Measurements from ENCODE around the gene SLC35G1. TPM values are rescaled to one million over a fixed set of nuclear protein-coding genes. Genes with fewer than 3 reads are reported as not detected.

Gene SLC35G1
- polyA plus RNA-seq, 3 donors = 0.52 to 0.94 (median 0.67) TPM

GRCh38 chr10:93941606-93942005, 47.8 kb downstream of the SLC35G1 start:
- intact Hi-C loops (cut with micrococcal nuclease) = no loop called here
- Histone ChIP-seq H4K20me1 (ENCODE audit: insufficient read depth, low read length) (no peaks in the 10 kb centered on the region), H3K79me2 (ENCODE audit: insufficient read depth, low read length) (no peaks in the 10 kb centered on the region), H3K4me3 (replicated peaks in 1 of 3; ENCODE audit: low read depth in 2 of 3, low read length in 3 of 3) (no peak overlapping the region), H3K9me3 (replicated peaks in 1 of 2; ENCODE audit: control insufficient read depth in 1 of 2, insufficient read depth in 1 of 2, low read length in 2 of 2) (no peaks in the 10 kb centered on the region), H3K36me3 (replicated peaks in 1 of 2; ENCODE audit: control insufficient read depth in 1 of 2, insufficient read depth in 2 of 2, low read length in 2 of 2) (no peaks in the 10 kb centered on the region), H3K4me1 (ENCODE audit: control insufficient read depth in 1 of 2, insufficient read depth in 2 of 2, low read length in 2 of 2) (no peaks in the 10 kb centered on the region), H2AFZ (ENCODE audit: insufficient read depth, low read depth, low read length, poor library complexity, severe bottlenecking) (no peak overlapping the region), H3K27me3 (ENCODE audit: control insufficient read depth in 2 of 2, insufficient read depth in 2 of 2, low read length in 2 of 2) (no peaks in the 10 kb centered on the region), H3K9ac (ENCODE audit: insufficient read depth, low read length, poor library complexity, severe bottlenecking) (no peak overlapping the region), H3K27ac (ENCODE audit: low read depth in 1 of 2, low read length in 2 of 2) (no peak overlapping the region), H3K4me2 (replicated peaks; ENCODE audit: extremely low read depth, low read length, poor library complexity, severe bottlenecking) (no peak overlapping the region)
- H3K36me3 Mint-ChIP-seq = no peaks in the 10 kb centered on the region
- H3K9me3 Mint-ChIP-seq = peaks cover 0 to 4% (median 0%) of the 10 kb centered on the region in 7 donors
- no peak overlapping the region for H3K27ac Mint-ChIP-seq
- DNase-seq = no peak
- H3K4me1 Mint-ChIP-seq = no peaks in the 10 kb centered on the region
- TF ChIP-seq, protein P1, sequence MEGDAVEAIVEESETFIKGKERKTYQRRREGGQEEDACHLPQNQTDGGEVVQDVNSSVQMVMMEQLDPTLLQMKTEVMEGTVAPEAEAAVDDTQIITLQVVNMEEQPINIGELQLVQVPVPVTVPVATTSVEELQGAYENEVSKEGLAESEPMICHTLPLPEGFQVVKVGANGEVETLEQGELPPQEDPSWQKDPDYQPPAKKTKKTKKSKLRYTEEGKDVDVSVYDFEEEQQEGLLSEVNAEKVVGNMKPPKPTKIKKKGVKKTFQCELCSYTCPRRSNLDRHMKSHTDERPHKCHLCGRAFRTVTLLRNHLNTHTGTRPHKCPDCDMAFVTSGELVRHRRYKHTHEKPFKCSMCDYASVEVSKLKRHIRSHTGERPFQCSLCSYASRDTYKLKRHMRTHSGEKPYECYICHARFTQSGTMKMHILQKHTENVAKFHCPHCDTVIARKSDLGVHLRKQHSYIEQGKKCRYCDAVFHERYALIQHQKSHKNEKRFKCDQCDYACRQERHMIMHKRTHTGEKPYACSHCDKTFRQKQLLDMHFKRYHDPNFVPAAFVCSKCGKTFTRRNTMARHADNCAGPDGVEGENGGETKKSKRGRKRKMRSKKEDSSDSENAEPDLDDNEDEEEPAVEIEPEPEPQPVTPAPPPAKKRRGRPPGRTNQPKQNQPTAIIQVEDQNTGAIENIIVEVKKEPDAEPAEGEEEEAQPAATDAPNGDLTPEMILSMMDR (IDR thresholded peaks at IDR 0.05) = no peak
- 89% methylated on average over 5 of the region's 7 CpGs for WGBS (ENCODE audit: insufficient coverage)
- H3K4me3 Mint-ChIP-seq = no peak overlapping the region
- H3K27me3 Mint-ChIP-seq (ENCODE audit: low read depth in 3 of 3) = peaks cover 0 to 2% (median 0%) of the 10 kb centered on the region in 3 donors

DNA sequence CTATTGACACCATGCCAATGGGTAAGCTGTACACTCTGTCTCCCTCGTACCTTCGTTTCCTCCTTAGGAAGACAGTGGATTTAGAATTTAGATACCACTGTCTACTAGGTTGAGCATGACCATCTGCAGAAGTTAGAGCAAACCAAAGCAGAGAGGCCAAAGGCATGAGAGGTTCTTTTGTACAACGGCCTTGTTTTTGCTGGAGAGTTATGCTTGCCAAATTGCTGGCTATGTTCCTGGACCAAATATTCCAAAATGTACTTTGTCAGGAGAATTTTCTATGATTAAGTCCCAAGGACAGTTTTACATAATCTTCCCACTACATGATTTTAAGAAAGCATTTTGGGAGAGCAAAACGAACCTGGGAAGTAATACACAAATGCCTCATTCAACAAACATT, 52.0 kb downstream of the SLC35G1 start:
- H4K20me1 ChIP-seq (ENCODE audit: insufficient read depth, low read length) = no peaks in the 10 kb centered on the region
- Mint-ChIP-seq H3K4me1 (no peaks in the 10 kb centered on the region), H3K27me3 (ENCODE audit: low read depth in 3 of 3) (peaks cover 0 to 2% (median 0%) of the 10 kb centered on the region in 3 donors), H3K4me3 (no peak overlapping the region), H3K9me3 (peaks cover 0 to 3% (median 0%) of the 10 kb centered on the region in 7 donors), H3K27ac (no peak overlapping the region), H3K36me3 (no peaks in the 10 kb centered on the region)
- H3K9me3 ChIP-seq (replicated peaks in 1 of 2; ENCODE audit: control insufficient read depth in 1 of 2, insufficient read depth in 1 of 2, low read length in 2 of 2) = no peaks in the 10 kb centered on the region
- H3K4me3 ChIP-seq (replicated peaks in 1 of 3; ENCODE audit: low read depth in 2 of 3, low read length in 3 of 3) = no peak overlapping the region
- no peaks in the 10 kb centered on the region for H3K79me2 ChIP-seq (ENCODE audit: insufficient read depth, low read length)
- H3K27ac ChIP-seq (ENCODE audit: low read depth in 1 of 2, low read length in 2 of 2) = no peak overlapping the region
- no peak overlapping the region for H2AFZ ChIP-seq (ENCODE audit: insufficient read depth, low read depth, low read length, poor library complexity, severe bottlenecking)
- intact Hi-C loops (cut with micrococcal nuclease) = no loop called here
- H3K4me1 ChIP-seq (ENCODE audit: control insufficient read depth in 1 of 2, insufficient read depth in 2 of 2, low read length in 2 of 2) = no peaks in the 10 kb centered on the region
- no peaks in the 10 kb centered on the region for H3K27me3 ChIP-seq (ENCODE audit: control insufficient read depth in 2 of 2, insufficient read depth in 2 of 2, low read length in 2 of 2)
- H3K4me2 ChIP-seq (replicated peaks; ENCODE audit: extremely low read depth, low read length, poor library complexity, severe bottlenecking) = no peak overlapping the region
- WGBS (ENCODE audit: insufficient coverage) = no CpG with 5 or more reads among the region's 4 CpGs
- H3K36me3 ChIP-seq (replicated peaks in 1 of 2; ENCODE audit: control insufficient read depth in 1 of 2, insufficient read depth in 2 of 2, low read length in 2 of 2) = no peaks in the 10 kb centered on the region
- no peak for DNase-seq
- H3K9ac ChIP-seq (ENCODE audit: insufficient read depth, low read length, poor library complexity, severe bottlenecking) = no peak overlapping the region
- TF ChIP-seq, protein P1 (IDR thresholded peaks at IDR 0.05) = no peak

Data from CD14-positive monocyte (primary cell).